ENCODE results near the gene TRPM6.

TRPM6 gene

GRCh38 chr9:74795081-74795480, 92.6 kb downstream of the TRPM6 start:
- Histone ChIP-seq H3K36me3 (ENCODE audit: low read length) (no peaks in the 10 kb centered on the region), H3K79me2 (ENCODE audit: insufficient read depth, low read length) (no peaks in the 10 kb centered on the region), H3K27me3 (ENCODE audit: low read length) (no peaks in the 10 kb centered on the region), H4K20me1 (ENCODE audit: low read depth, low read length) (no peaks in the 10 kb centered on the region), H3K27ac (ENCODE audit: low read depth, low read length) (no peak overlapping the region), H3K4me2 (ENCODE audit: low read depth, low read length, poor library complexity, severe bottlenecking) (no peak overlapping the region), H3K4me3 (ENCODE audit: insufficient read depth, low read length, poor library complexity, severe bottlenecking) (no peak overlapping the region), H3K9me3 (ENCODE audit: insufficient read depth, low read length) (no peaks in the 10 kb centered on the region), H3K9ac (ENCODE audit: low read length) (no peak overlapping the region), H3K9me2 (replicated peaks; ENCODE audit: insufficient read depth, low read length) (no peaks in the 10 kb centered on the region), H3F3A (ENCODE audit: insufficient read depth) (no peaks in the 10 kb centered on the region), H2AFZ (ENCODE audit: low read depth, low read length, severe bottlenecking) (no peak overlapping the region)
- no peak for TF ChIP-seq EZH2phosphoT487 (conservative IDR thresholded peaks at IDR 0.05; ENCODE audit: low read length)
- TF ChIP-seq CTCF (IDR thresholded peaks at IDR 0.05; ENCODE audit: insufficient read depth, low read length, poor library complexity, severe bottlenecking): no peak

DNA sequence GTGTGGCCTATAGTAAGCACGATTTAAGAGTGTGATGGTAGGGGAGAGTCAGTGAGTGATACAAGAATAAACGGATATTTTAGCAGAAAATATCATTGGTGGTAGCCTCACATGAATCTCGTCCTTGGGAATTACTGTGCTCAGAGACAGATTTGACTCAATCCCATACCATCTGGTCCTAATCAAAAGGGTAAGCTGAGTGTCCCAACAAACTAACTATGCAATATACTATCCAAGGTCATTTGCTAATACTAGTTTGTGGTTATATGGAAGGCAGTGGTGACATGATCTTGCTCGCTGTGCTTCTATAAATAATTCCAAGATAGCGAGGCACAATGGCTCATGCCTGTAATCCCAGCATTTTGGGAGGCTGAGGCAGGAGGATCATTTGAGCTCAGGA, 103.2 kb downstream of the TRPM6 start:
- H3F3A ChIP-seq (ENCODE audit: insufficient read depth): no peaks in the 10 kb centered on the region
- no peaks in the 10 kb centered on the region for H3K27me3 ChIP-seq (ENCODE audit: low read length)
- H4K20me1 ChIP-seq (ENCODE audit: low read depth, low read length): no peaks in the 10 kb centered on the region
- no peak overlapping the region for H2AFZ ChIP-seq (ENCODE audit: low read depth, low read length, severe bottlenecking)
- H3K79me2 ChIP-seq (ENCODE audit: insufficient read depth, low read length): no peaks in the 10 kb centered on the region
- H3K9me2 ChIP-seq (replicated peaks; ENCODE audit: insufficient read depth, low read length): no peaks in the 10 kb centered on the region
- no peak overlapping the region for H3K27ac ChIP-seq (ENCODE audit: low read depth, low read length)
- no peaks in the 10 kb centered on the region for H3K9me3 ChIP-seq (ENCODE audit: insufficient read depth, low read length)
- H3K4me3 ChIP-seq (ENCODE audit: insufficient read depth, low read length, poor library complexity, severe bottlenecking): no peak overlapping the region
- TF ChIP-seq EZH2phosphoT487 (conservative IDR thresholded peaks at IDR 0.05; ENCODE audit: low read length): no peak
- no peak for TF ChIP-seq CTCF (IDR thresholded peaks at IDR 0.05; ENCODE audit: insufficient read depth, low read length, poor library complexity, severe bottlenecking)
- no peak overlapping the region for H3K4me2 ChIP-seq (ENCODE audit: low read depth, low read length, poor library complexity, severe bottlenecking)
- H3K9ac ChIP-seq (ENCODE audit: low read length): no peak overlapping the region
- H3K36me3 ChIP-seq (ENCODE audit: low read length): no peaks in the 10 kb centered on the region

GRCh38 chr9:74783408-74783807, 104.3 kb downstream of the TRPM6 start:
- Histone ChIP-seq H3F3A (ENCODE audit: insufficient read depth) (no peaks in the 10 kb centered on the region), H3K79me2 (ENCODE audit: insufficient read depth, low read length) (no peaks in the 10 kb centered on the region), H4K20me1 (ENCODE audit: low read depth, low read length) (no peaks in the 10 kb centered on the region), H3K9me2 (replicated peaks; ENCODE audit: insufficient read depth, low read length) (no peaks in the 10 kb centered on the region), H3K9ac (ENCODE audit: low read length) (no peak overlapping the region), H3K27me3 (ENCODE audit: low read length) (no peaks in the 10 kb centered on the region), H3K27ac (ENCODE audit: low read depth, low read length) (no peak overlapping the region), H2AFZ (ENCODE audit: low read depth, low read length, severe bottlenecking) (no peak overlapping the region), H3K4me2 (ENCODE audit: low read depth, low read length, poor library complexity, severe bottlenecking) (no peak overlapping the region), H3K36me3 (ENCODE audit: low read length) (no peaks in the 10 kb centered on the region), H3K4me3 (ENCODE audit: insufficient read depth, low read length, poor library complexity, severe bottlenecking) (no peak overlapping the region), H3K9me3 (ENCODE audit: insufficient read depth, low read length) (no peaks in the 10 kb centered on the region)
- TF ChIP-seq CTCF (IDR thresholded peaks at IDR 0.05; ENCODE audit: insufficient read depth, low read length, poor library complexity, severe bottlenecking) (no peak), EZH2phosphoT487 (conservative IDR thresholded peaks at IDR 0.05; ENCODE audit: low read length) (no peak)

All from SU-DHL-6 (cell line).